Fibroblast of lung (primary cell): ENCODE results near the gene GAS7. TPM values are rescaled to one million over a fixed set of nuclear protein-coding genes. Genes with fewer than 3 reads are reported as not detected.

Source experiments
- DNase-seq, 2 donors: peaks; one replicate each; pipeline versions ENCODE4 v3.0.0 to v3.0.0-alpha.2; 2010; ENCODE audit warnings: low read depth in 2 of 2
- H2AFZ ChIP-seq: 2 replicates; pipeline ENCODE4 v1.5.1; 2012; ENCODE audit warnings: low read length, control low read depth, inconsistent platforms
- H3K27ac ChIP-seq: 2 replicates; pipeline ENCODE4 v1.5.1; 2011; ENCODE audit warnings: low read length, control low read depth; ENCODE audit not compliant: insufficient read depth
- H3K27me3 ChIP-seq: 2 replicates; pipeline ENCODE4 v1.5.1; 2011; ENCODE audit warnings: mild to moderate bottlenecking, low read length; ENCODE audit not compliant: control insufficient read depth, insufficient read depth
- H3K36me3 ChIP-seq: 2 replicates; pipeline ENCODE4 v1.5.1; 2011; ENCODE audit warnings: low read length; ENCODE audit not compliant: control insufficient read depth, insufficient read depth
- H3K4me1 ChIP-seq: 2 replicates; pipeline ENCODE4 v1.5.1; 2011; ENCODE audit warnings: low read length; ENCODE audit not compliant: control insufficient read depth, insufficient read depth; ENCODE audit errors: extremely low read depth
- H3K4me2 ChIP-seq: 2 replicates; pipeline ENCODE4 v1.5.1; 2011; ENCODE audit warnings: low read length, control low read depth; ENCODE audit not compliant: insufficient read depth; ENCODE audit errors: extremely low read depth
- H3K4me3 ChIP-seq, 4 experiments: fragments of 200-600 bp in 1 of 4; sonication (generic) in 1 of 4; replicated peaks in 1 of 4; 2 replicates each; pipeline ENCODE4 v1.5.1; 2011 to 2016; ENCODE audit warnings: low read length in 4 of 4, low read depth in 3 of 4, mild to moderate bottlenecking in 3 of 4, control low read depth in 2 of 4, inconsistent platforms in 1 of 4, mixed read lengths in 1 of 4; ENCODE audit not compliant: insufficient read depth in 1 of 4; ENCODE audit errors: control extremely low read depth in 1 of 4
- H3K79me2 ChIP-seq: 2 replicates; pipeline ENCODE4 v1.5.1; 2012; ENCODE audit warnings: mild to moderate bottlenecking, low read length, inconsistent platforms; ENCODE audit not compliant: control insufficient read depth, insufficient read depth
- H3K9ac ChIP-seq: 2 replicates; pipeline ENCODE4 v1.5.1; 2011; ENCODE audit warnings: mild to moderate bottlenecking, low read length, control low read depth; ENCODE audit not compliant: insufficient read depth
- H3K9me3 ChIP-seq: 2 replicates; pipeline ENCODE4 v1.5.1; 2012; ENCODE audit warnings: low read depth, low read length; ENCODE audit not compliant: control insufficient read depth, insufficient read depth
- H4K20me1 ChIP-seq: 2 replicates; pipeline ENCODE4 v1.5.1; 2011; ENCODE audit warnings: low read length; ENCODE audit not compliant: control insufficient read depth, insufficient read depth; ENCODE audit errors: extremely low read depth
- CTCF ChIP-seq, 2 donors: IDR thresholded peaks in 1 of 2; conservative IDR thresholded peaks in 1 of 2; 1 replicate in 1 of 2; 2 replicates in 1 of 2; pipeline ENCODE4 v1.5.1; 2011 to 2012; ENCODE audit warnings: low read length in 2 of 2, control low read depth in 1 of 2, inconsistent platforms in 1 of 2, low read depth in 1 of 2, mild to moderate bottlenecking in 1 of 2
- EZH2 ChIP-seq: IDR thresholded peaks from 2 replicates; pipeline ENCODE4 v1.5.1; 2012; ENCODE audit warnings: low read length, control low read depth, mild to moderate bottlenecking; ENCODE audit errors: missing control alignments
- polyA plus RNA-seq, 2 donors: library from polyadenylated mRNA; depleted of rRNA in 1 of 2; stranded (reverse) in 1 of 2; unstranded in 1 of 2; fragments of >200 nt; gene quantifications; 2 replicates each; pipeline ENCODE4 v1.2.1, GENCODE V29; 2011 to 2012; ENCODE audit warnings: missing spikeins in 1 of 2
- total RNA-seq: library from RNA; depleted of rRNA; stranded (reverse); fragments of >200 nt; gene quantifications from 2 replicates; pipeline ENCODE4 v1.2.1, GENCODE V29; 2014

Gene GAS7
- total and polyA plus RNA-seq, 2 donors (not counting 1 experiment from before 2014, with no cell fraction given) = 0.58 to 2.6 TPM

DNA sequence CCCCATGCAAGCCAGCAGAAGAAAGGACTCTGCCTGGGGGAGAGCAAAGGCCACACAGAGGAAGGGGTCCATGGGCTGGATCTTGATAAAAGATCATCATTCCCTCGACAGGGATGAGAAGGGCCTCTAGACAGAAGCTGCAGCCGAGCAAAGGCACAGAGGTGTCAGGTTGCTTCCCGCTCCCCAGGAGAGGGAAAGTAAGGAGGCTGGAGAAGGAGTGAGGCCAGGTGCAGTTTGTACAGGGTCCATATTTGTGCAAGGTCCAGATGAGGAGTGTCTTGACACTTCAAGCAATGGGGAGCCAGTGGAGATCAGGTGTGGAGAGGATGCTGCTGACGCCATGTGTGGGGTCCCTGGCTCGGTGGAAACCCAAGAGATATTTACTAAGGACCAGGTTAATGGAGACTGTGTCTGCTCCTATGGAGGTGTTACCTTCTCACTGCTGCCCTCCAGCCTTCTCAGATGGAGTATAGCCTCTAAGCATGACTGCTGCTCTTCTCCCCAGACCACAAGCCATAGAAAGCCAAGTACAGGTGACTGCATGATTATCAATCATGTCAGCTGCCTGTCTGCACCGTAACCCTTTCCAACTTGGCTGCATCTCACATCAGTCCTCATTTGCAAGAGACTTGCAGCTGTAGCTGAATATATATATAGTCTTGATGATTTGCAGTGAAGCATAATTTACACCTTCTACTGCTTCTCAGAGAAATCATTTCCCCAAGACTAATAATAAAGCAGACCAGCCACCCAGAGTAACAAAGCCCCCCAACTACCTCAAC, 21.1 kb downstream of the GAS7 start:
- H3K4me2 ChIP-seq = no peak overlapping the region
- no peaks in the 10 kb centered on the region for H3K36me3 ChIP-seq
- TF ChIP-seq EZH2 (no peak), CTCF (conservative IDR thresholded peaks at IDR 0.05 in 1 of 2, IDR thresholded peaks at IDR 0.05 in 1 of 2; ENCODE audit: low read depth in 1 of 2, low read length in 2 of 2) (no peak)
- H2AFZ ChIP-seq = no peak overlapping the region
- no peak overlapping the region for H3K4me3 ChIP-seq
- H4K20me1 ChIP-seq = no peaks in the 10 kb centered on the region
- H3K27ac ChIP-seq = no peak overlapping the region
- H3K9me3 ChIP-seq = no peaks in the 10 kb centered on the region
- H3K4me1 ChIP-seq = no peaks in the 10 kb centered on the region
- no peaks in the 10 kb centered on the region for H3K79me2 ChIP-seq
- no peaks in the 10 kb centered on the region for H3K27me3 ChIP-seq
- no peak overlapping the region for H3K9ac ChIP-seq
- no peak for DNase-seq

- H3K9me3 ChIP-seq = no peaks in the 10 kb centered on the region
- no peaks in the 10 kb centered on the region for H3K79me2 ChIP-seq
- no peak overlapping the region for H2AFZ ChIP-seq
- no peak overlapping the region for H3K27ac ChIP-seq
- no peak overlapping the region for H3K4me3 ChIP-seq
- H3K9ac ChIP-seq = no peak overlapping the region
- H3K36me3 ChIP-seq = no peaks in the 10 kb centered on the region
- peaks cover 2% of the 10 kb centered on the region for H3K4me1 ChIP-seq
- H3K27me3 ChIP-seq = no peaks in the 10 kb centered on the region
- DNase-seq = no peak
- H4K20me1 ChIP-seq = no peaks in the 10 kb centered on the region
- TF ChIP-seq EZH2 (no peak), CTCF (conservative IDR thresholded peaks at IDR 0.05 in 1 of 2, IDR thresholded peaks at IDR 0.05 in 1 of 2; ENCODE audit: low read depth in 1 of 2, low read length in 2 of 2) (no peak)
- H3K4me2 ChIP-seq = no peak overlapping the region
Measured at GRCh38 chr17:10173913-10174312, 24.5 kb downstream of the GAS7 start.

GRCh38 chr17:10172778-10173177, 25.6 kb downstream of the GAS7 start:
- Histone ChIP-seq H3K27me3 (no peaks in the 10 kb centered on the region), H3K9ac (no peak overlapping the region), H3K9me3 (no peaks in the 10 kb centered on the region), H3K4me2 (no peak overlapping the region), H3K4me3 (no peak overlapping the region), H3K4me1 (peaks cover 2% of the 10 kb centered on the region), H3K79me2 (no peaks in the 10 kb centered on the region), H4K20me1 (no peaks in the 10 kb centered on the region), H3K27ac (no peak overlapping the region), H2AFZ (no peak overlapping the region), H3K36me3 (no peaks in the 10 kb centered on the region)
- DNase-seq = no peak
- no peak for TF ChIP-seq CTCF (conservative IDR thresholded peaks at IDR 0.05 in 1 of 2, IDR thresholded peaks at IDR 0.05 in 1 of 2; ENCODE audit: low read depth in 1 of 2, low read length in 2 of 2)
